22Rv1 (cell line): ENCODE data around the gene ANKS1B.

ENCODE experiments used
- ZFX ChIP-seq: fragments of 450-650 bp; IDR thresholded peaks from 2 replicates; pipeline ENCODE4 v1.6.1; 2017; ENCODE audit warnings: antibody characterized with exemption, borderline replicate concordance
- TF ChIP-seq, protein P1 (sequence below): fragments of 450-650 bp; IDR thresholded peaks from 2 replicates; pipeline ENCODE4 v1.5.1; 2017; ENCODE audit warnings: mild to moderate bottlenecking

DNA sequence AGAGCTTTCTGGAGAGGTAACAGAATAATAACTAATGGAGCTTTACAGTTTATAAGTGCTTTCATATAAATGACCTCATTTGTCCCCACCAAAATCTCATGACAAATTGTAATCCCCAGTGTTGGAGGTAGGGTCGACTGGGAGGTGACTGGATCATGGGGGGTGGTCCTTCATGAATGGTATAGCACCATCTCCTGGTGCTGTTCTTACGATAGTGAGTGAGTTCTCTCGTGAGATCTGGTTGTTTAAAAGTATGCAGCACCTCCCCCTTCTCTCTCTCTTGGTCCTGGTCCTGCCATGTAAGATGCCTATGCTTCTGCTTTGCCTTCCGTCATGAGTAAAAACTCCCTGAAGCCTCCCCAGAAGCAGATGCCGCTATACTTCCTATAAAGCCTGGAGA lies 760.5 kb downstream of the ANKS1B start:
- TF ChIP-seq, protein P1, sequence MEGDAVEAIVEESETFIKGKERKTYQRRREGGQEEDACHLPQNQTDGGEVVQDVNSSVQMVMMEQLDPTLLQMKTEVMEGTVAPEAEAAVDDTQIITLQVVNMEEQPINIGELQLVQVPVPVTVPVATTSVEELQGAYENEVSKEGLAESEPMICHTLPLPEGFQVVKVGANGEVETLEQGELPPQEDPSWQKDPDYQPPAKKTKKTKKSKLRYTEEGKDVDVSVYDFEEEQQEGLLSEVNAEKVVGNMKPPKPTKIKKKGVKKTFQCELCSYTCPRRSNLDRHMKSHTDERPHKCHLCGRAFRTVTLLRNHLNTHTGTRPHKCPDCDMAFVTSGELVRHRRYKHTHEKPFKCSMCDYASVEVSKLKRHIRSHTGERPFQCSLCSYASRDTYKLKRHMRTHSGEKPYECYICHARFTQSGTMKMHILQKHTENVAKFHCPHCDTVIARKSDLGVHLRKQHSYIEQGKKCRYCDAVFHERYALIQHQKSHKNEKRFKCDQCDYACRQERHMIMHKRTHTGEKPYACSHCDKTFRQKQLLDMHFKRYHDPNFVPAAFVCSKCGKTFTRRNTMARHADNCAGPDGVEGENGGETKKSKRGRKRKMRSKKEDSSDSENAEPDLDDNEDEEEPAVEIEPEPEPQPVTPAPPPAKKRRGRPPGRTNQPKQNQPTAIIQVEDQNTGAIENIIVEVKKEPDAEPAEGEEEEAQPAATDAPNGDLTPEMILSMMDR, result no peak
- TF ChIP-seq ZFX, result no peak
